Gastroesophageal sphincter (tissue), 3 donors: ENCODE data around the gene CTNNA2.

Experiments used
- CTCF ChIP-seq, 4 experiments: fragments of 200-600 bp in 2 of 4; fragments of 450-650 bp in 2 of 4; sonication (generic) in 1 of 4; IDR thresholded peaks; one replicate each; pipeline ENCODE4 v1.5.1; 2017 to 2019; ENCODE audit warnings: antibody characterized with exemption in 4 of 4, mild to moderate bottlenecking in 2 of 4, moderate library complexity in 2 of 4
- POLR2A ChIP-seq, 2 donors: fragments of 450-650 bp; IDR thresholded peaks; one replicate each; pipeline ENCODE4 v1.6.1; 2017; ENCODE audit warnings: antibody characterized with exemption in 2 of 2, mild to moderate bottlenecking in 2 of 2, moderate library complexity in 1 of 2
- POLR2AphosphoS5 ChIP-seq: sonication (generic); formaldehyde crosslinking; IDR thresholded peaks from one replicate; pipeline ENCODE4 v1.6.1; 2017; ENCODE audit warnings: antibody characterized with exemption

DNA sequence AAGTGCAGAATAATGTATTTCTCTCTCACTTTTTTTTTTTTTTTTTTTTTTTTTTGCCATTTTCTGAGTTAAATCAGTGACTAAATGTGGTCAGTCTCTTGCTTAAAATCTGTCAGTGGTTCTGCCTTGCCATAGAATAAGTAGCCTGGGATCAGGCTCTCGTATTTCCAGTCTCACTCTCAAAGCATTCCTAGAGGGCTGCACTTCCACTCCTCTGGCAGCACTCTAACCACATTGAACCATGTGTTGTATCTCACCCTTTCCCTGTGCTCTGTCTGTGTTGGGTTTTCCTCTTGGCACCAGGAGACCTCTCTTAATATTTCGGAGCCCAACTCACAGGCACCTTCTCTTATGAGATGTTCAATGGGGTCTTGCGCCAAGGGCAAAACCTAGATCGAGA lies 304.4 kb downstream of the CTNNA2 start:
- TF ChIP-seq POLR2AphosphoS5, result no peak
- no peak for TF ChIP-seq CTCF (IDR thresholded peaks at IDR 0.05)
- no peak for TF ChIP-seq POLR2A (IDR thresholded peaks at IDR 0.05)
